NB4 (cell line): ENCODE measurements around the gene RCBTB2.

Experiments
- CTCF ChIP-seq: IDR thresholded peaks from one replicate; pipeline ENCODE4 v1.5.1; 2012; ENCODE audit warnings: low read depth, low read length
- MYC ChIP-seq: IDR thresholded peaks from 2 replicates; pipeline ENCODE4 v1.6.1; 2011; ENCODE audit warnings: low read depth, low read length
- POLR2A ChIP-seq: IDR thresholded peaks from 2 replicates; pipeline ENCODE4 v1.6.1; 2011; ENCODE audit warnings: mild to moderate bottlenecking; ENCODE audit not compliant: insufficient read length; ENCODE audit errors: extremely low read depth

DNA sequence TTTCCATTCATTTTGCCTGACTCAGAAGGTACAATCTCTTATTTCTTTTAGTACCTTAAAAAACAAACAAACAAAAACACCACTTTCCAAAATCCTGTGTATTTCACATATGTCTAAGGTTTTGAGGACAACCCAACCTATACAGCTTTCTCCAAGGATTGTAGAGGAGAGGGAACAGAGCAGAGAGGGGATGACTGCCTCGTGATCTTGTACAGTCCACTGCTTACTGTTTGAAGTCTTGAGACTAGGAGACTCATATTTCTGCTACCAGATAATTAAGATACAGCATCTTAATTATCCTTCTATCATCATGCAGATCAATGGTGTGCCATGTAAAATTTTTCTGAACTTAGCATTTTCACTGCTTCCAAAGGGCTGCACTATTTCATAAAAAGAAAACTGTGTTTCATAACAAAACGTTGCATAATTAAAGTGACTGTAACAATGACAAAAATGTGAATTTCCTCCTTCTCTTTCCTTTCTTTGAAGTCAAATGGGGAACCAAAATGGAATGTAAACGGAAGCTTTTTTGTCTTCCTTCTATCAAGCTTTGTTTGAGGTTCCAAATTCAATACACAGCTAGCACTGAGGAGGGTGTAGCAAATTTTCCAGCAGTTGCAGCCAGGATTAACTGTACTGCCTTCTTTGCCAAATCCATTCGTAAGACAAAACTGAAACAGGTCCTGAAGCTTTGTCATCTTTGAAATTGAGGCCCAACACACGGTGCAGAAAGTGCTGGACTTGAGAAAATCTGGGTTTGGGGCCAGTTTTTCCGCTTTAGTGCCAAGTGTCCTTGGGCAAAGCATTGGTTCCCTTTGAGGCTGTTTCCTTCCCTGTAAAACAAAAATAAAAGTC, 34.9 kb upstream of the RCBTB2 start:
- TF ChIP-seq CTCF, result no peak
- no peak for TF ChIP-seq POLR2A
- no peak for TF ChIP-seq MYC
